ENCODE results near the gene CLCN1.

DNA sequence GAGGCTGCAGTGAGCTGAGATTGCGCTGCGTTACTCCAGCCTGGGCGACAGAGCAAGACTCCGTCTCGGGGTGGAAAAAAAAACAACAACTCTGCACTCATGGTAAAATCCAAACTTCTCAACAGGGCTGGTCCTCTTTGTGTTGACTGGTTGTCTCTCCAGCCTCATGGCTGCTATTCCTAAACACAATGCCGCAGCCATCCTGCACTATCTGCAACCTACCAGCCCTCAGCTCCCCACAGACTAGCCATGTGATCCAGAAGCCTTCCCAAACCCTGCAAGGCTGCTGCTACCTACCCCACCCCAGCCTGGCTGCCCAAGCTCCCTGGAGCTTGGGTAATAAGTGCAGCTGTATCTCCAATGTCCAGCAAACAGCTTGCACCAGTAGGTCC, 77.0 kb downstream of the CLCN1 start:
- TF ChIP-seq POLR2A (IDR thresholded peaks at IDR 0.05; ENCODE audit: low read length) (no peak), GATA1 (IDR thresholded peaks at IDR 0.05; ENCODE audit: low read depth, low read length) (no peak)

All from erythroblast (primary cell).